ENCODE results near the gene TCAF2. TPM values are rescaled to one million over a fixed set of nuclear protein-coding genes. Genes with fewer than 3 reads are reported as not detected.
"Not testable (repeated sequence)": the region's sequence is repeated elsewhere in the genome, so short reads cannot be mapped to it uniquely, and the experiment has no call there.

The TCAF2 gene
- total RNA-seq, 1 donor from 2014 or later, result 32.8 TPM

GRCh38 chr7:143635364-143636240 lies 14.8 kb downstream of the TCAF2 start:
- H3K36me3 Mint-ChIP-seq (ENCODE audit: low read depth); intact Hi-C loops (cut with micrococcal nuclease); H3K9me3 Mint-ChIP-seq: not testable (repeated sequence)

GRCh38 chr7:143639372-143639771 lies 18.6 kb downstream of the TCAF2 start:
- H3K9me3 Mint-ChIP-seq; H3K36me3 Mint-ChIP-seq (ENCODE audit: low read depth); H3K27me3 Mint-ChIP-seq; intact Hi-C loops (cut with micrococcal nuclease); H3K4me3 Mint-ChIP-seq; DNase-seq; H3K27ac Mint-ChIP-seq; H3K4me1 Mint-ChIP-seq: not testable (repeated sequence)

More at GRCh38 chr7:143635364-143636240, 14.8 kb downstream of the TCAF2 start:
- not testable (repeated sequence) for H3K4me1 Mint-ChIP-seq, H3K4me3 Mint-ChIP-seq, H3K27me3 Mint-ChIP-seq, H3K27ac Mint-ChIP-seq, DNase-seq

GRCh38 chr7:143640528-143641189 lies 19.9 kb downstream of the TCAF2 start:
- H3K9me3 Mint-ChIP-seq; H3K27me3 Mint-ChIP-seq; DNase-seq; H3K27ac Mint-ChIP-seq; H3K4me3 Mint-ChIP-seq; intact Hi-C loops (cut with micrococcal nuclease); H3K4me1 Mint-ChIP-seq; H3K36me3 Mint-ChIP-seq (ENCODE audit: low read depth): not testable (repeated sequence)

GRCh38 chr7:143646598-143646997 lies 25.8 kb downstream of the TCAF2 start:
- DNase-seq; H3K4me1 Mint-ChIP-seq; H3K4me3 Mint-ChIP-seq; H3K27ac Mint-ChIP-seq; H3K36me3 Mint-ChIP-seq (ENCODE audit: low read depth); H3K27me3 Mint-ChIP-seq; intact Hi-C loops (cut with micrococcal nuclease); H3K9me3 Mint-ChIP-seq: not testable (repeated sequence)

- H3K4me1 Mint-ChIP-seq; H3K4me3 Mint-ChIP-seq; H3K27me3 Mint-ChIP-seq; DNase-seq; H3K9me3 Mint-ChIP-seq; intact Hi-C loops (cut with micrococcal nuclease); H3K36me3 Mint-ChIP-seq (ENCODE audit: low read depth); H3K27ac Mint-ChIP-seq: not testable (repeated sequence)
Observed at GRCh38 chr7:143649902-143650301, 29.1 kb downstream of the TCAF2 start.

- H3K9me3 Mint-ChIP-seq; H3K27ac Mint-ChIP-seq; H3K36me3 Mint-ChIP-seq (ENCODE audit: low read depth); intact Hi-C loops (cut with micrococcal nuclease); H3K27me3 Mint-ChIP-seq; DNase-seq; H3K4me3 Mint-ChIP-seq; H3K4me1 Mint-ChIP-seq: not testable (repeated sequence)
Observed at GRCh38 chr7:143650447-143650846, 29.7 kb downstream of the TCAF2 start.

Other genes starting within 250 kb of the TCAF2 start
- 85.8 and 89.7 TPM in 2 replicates for gene ZYX, start 239.6 kb upstream of the TCAF2 start, total RNA-seq
- 0.09 and 0.26 TPM in 2 replicates for gene EPHA1, start 212.1 kb upstream of the TCAF2 start, total RNA-seq
- gene TAS2R60, start 177.5 kb upstream of the TCAF2 start, total RNA-seq, result not detected in 2 replicates
- gene TAS2R41, start 143.1 kb upstream of the TCAF2 start, total RNA-seq, result not detected in 2 replicates
- 1.3 and 2.7 TPM in 2 replicates for gene CTAGE15, start 49.2 kb upstream of the TCAF2 start, total RNA-seq
- gene CTAGE6, start 136.7 kb downstream of the TCAF2 start, total RNA-seq, result 0.52 and 1.5 TPM in 2 replicates

Measured in activated CD4-positive, alpha-beta T cell treated with anti-CD3 and anti-CD28 coated beads, Interleukin-2, amount 10 ng/mL, durations not matched to agents 24 days and 14 days (primary cell).